A549 (cell line): Measurements from ENCODE around the gene MT1B. TPM values are rescaled to one million over a fixed set of nuclear protein-coding genes. Genes with fewer than 3 reads are reported as not detected.

Source experiments
- ATAC-seq, 2 experiments: fragments of 200-7000 bp in 1 of 2; fragments of >200 bp in 1 of 2; cut with Nextera tagmentation in 1 of 2; cut with Tn5 transposase in 1 of 2; 3 replicates each; pipeline versions ENCODE4 v1.8.0 to v1.9.1; 2018 to 2020; ENCODE audit warnings: mild to moderate bottlenecking in 1 of 2, moderate library complexity in 1 of 2
- CTCF ChIA-PET: fragments of 300-600 bp; sonication (Branson Sonifier 250); formaldehyde crosslinking; extraction: SDS; loops from one replicate; lab custom pipeline; 2021; ENCODE audit warnings: antibody characterized with exemption, inconsistent platforms; lab: Yijun Ruan, JAX
- POLR2A ChIA-PET: fragments of 350-600 bp; formaldehyde crosslinking; extraction: SDS; loops from one replicate; lab custom pipeline; 2021; ENCODE audit warnings: antibody characterized with exemption, inconsistent platforms; lab: Yijun Ruan, JAX
- DNase-seq, 2 experiments: peaks; one replicate each; pipeline versions ENCODE4 v3.0.0 to v3.0.0-alpha.2; 2011 to 2016; ENCODE audit warnings: low read depth in 1 of 2, low spot score in 1 of 2
- FAIRE-seq: peaks from 2 replicates; lab custom pipeline; 2011; peaks lifted over from hg19 to GRCh38; lab: Jason Lieb, UNC
- H3K27ac ChIP-seq, 2 experiments: fragments of >200 bp; sonication (Bioruptor Twin); formaldehyde crosslinking; 3 replicates each; pipeline ENCODE4 v1.5.1; 2016 to 2017
- H3K4me1 ChIP-seq: fragments of >200 bp; sonication (Bioruptor Twin); formaldehyde crosslinking; 3 replicates; pipeline ENCODE4 v1.6.1; 2016
- H3K4me2 ChIP-seq: fragments of >200 bp; sonication (Bioruptor Twin); formaldehyde crosslinking; 3 replicates; pipeline ENCODE4 v1.6.1; 2016
- H3K4me3 ChIP-seq: fragments of >200 bp; sonication (Bioruptor Twin); formaldehyde crosslinking; 3 replicates; pipeline ENCODE4 v1.5.1; 2016
- H3K9me3 ChIP-seq: fragments of >200 bp; sonication (Bioruptor Twin); formaldehyde crosslinking; 3 replicates; pipeline ENCODE4 v1.6.1; 2016
- CBX8 ChIP-seq: fragments of 200-600 bp; sonication (generic); IDR thresholded peaks from 2 replicates; pipeline ENCODE4 v1.6.1; 2016
- CHD4 ChIP-seq: fragments of 200-600 bp; sonication (generic); IDR thresholded peaks from 2 replicates; pipeline ENCODE4 v1.6.1; 2016; ENCODE audit warnings: antibody characterized with exemption, mild to moderate bottlenecking, borderline replicate concordance
- HOXA7 ChIP-seq: fragments of 250-450 bp; sonication (Bioruptor Pico); IDR thresholded peaks from 2 replicates; pipeline ENCODE4 v1.5.0; 2020; ENCODE audit warnings: mild to moderate bottlenecking, moderate library complexity
- HOXB13 ChIP-seq: fragments of 250-450 bp; sonication (Bioruptor Pico); IDR thresholded peaks from 2 replicates; pipeline ENCODE4 v1.5.0; 2020; ENCODE audit warnings: low read depth, mild to moderate bottlenecking, moderate library complexity
- JUN ChIP-seq, 2 experiments: fragments of >200 bp; sonication (Bioruptor Twin); formaldehyde crosslinking; IDR thresholded peaks; 2 replicates in 1 of 2; 3 replicates in 1 of 2; pipeline ENCODE4 v1.6.1; 2016 to 2017
- KDM1A ChIP-seq: fragments of 200-600 bp; sonication (generic); IDR thresholded peaks from 2 replicates; pipeline ENCODE4 v1.6.1; 2016; ENCODE audit warnings: low read depth, mild to moderate bottlenecking
- KDM5A ChIP-seq: fragments of 200-600 bp; sonication (generic); IDR thresholded peaks from 2 replicates; pipeline ENCODE4 v1.6.1; 2016; ENCODE audit warnings: antibody characterized with exemption, mild to moderate bottlenecking
- MAZ ChIP-seq: fragments of 150-350 bp; IDR thresholded peaks from 2 replicates; pipeline ENCODE4 v1.6.1; 2014; ENCODE audit warnings: antibody characterized with exemption, low read depth, low read length, borderline replicate concordance
- NPAS2 ChIP-seq: fragments of 250-450 bp; sonication (Bioruptor Pico); IDR thresholded peaks from 2 replicates; pipeline ENCODE4 v1.8.0; 2022; ENCODE audit warnings: mild to moderate bottlenecking, moderate library complexity, borderline replicate concordance
- NR3C1 ChIP-seq: fragments of >200 bp; sonication (Bioruptor Twin); formaldehyde crosslinking; IDR thresholded peaks from 3 replicates; pipeline ENCODE4 v1.6.1; 2017
- RNF2 ChIP-seq: fragments of 200-600 bp; sonication (generic); IDR thresholded peaks from 2 replicates; pipeline ENCODE4 v1.6.1; 2016; ENCODE audit warnings: low read depth, mild to moderate bottlenecking, antibody characterized with exemption, moderate library complexity, borderline replicate concordance
- TP53 ChIP-seq: fragments of 250-450 bp; sonication (Bioruptor Pico); IDR thresholded peaks from 2 replicates; pipeline ENCODE4 v1.5.0; 2021; ENCODE audit warnings: mild to moderate bottlenecking, moderate library complexity
- ZFP36 ChIP-seq: fragments of 450-650 bp; IDR thresholded peaks from 2 replicates; pipeline ENCODE4 v1.6.1; 2014; ENCODE audit warnings: borderline replicate concordance; ENCODE audit not compliant: partially characterized antibody
- WGBS: methylation state at CpG from one replicate; pipeline ENCODE4 v1.1.6; 2017; ENCODE audit errors: missing lambda C conversion rate; 5-methylcytosine and 5-hydroxymethylcytosine counted together
- polyA plus RNA-seq, 4 experiments: library from polyadenylated mRNA; depleted of rRNA in 3 of 4; stranded (reverse); fragments of >200 nt; fragmentation: RNase III in 1 of 4; extraction: RNeasy Plus Mini Kit Qiagen cat#74134 plus additional on column Dnase treatment in 1 of 4; gene quantifications; 2 replicates in 3 of 4; 3 replicates in 1 of 4; pipeline ENCODE4 v1.2.3, GENCODE V29; 2011 to 2017
- TF ChIP-seq, protein P1 (sequence below): IDR thresholded peaks from 2 replicates; pipeline ENCODE4 v1.6.1; 2012; ENCODE audit warnings: low read depth, borderline replicate concordance

MT1B gene
- polyA plus RNA-seq, 2 of the 4 experiments (the other 2 are of a cell fraction) = not detected

DNA sequence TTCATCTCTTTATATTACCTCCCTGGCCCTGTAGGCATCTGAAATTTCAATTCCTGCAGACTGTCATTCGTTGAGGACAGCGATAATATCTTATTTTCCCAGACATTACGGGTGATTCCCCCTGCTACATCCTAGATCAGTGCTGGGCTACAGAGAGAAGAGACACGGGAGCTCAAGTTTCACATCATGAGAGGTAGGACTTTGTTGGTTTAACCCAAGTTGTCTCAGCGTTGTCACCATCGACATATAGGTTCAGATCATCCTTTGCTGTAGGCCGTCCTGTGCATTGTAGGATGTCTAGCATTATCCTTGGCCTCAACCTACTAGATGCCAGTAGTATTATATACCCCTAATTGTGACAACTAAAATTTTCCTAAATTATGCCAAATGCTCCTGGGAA, 49.8 kb downstream of the MT1B start:
- DNase-seq (no peak), ATAC-seq (no peak; a peak in 2 of 6 replicates), FAIRE-seq (no peak)
- no peak for TF ChIP-seq CBX8
- TF ChIP-seq, protein P1, sequence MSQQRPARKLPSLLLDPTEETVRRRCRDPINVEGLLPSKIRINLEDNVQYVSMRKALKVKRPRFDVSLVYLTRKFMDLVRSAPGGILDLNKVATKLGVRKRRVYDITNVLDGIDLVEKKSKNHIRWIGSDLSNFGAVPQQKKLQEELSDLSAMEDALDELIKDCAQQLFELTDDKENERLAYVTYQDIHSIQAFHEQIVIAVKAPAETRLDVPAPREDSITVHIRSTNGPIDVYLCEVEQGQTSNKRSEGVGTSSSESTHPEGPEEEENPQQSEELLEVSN = no peak
- no peak for TF ChIP-seq MAZ
- no peak for TF ChIP-seq NR3C1
- TF ChIP-seq TP53 (CRISPR knock-in tag) = no peak
- no peak for TF ChIP-seq KDM1A
- no peak for TF ChIP-seq RNF2
- TF ChIP-seq NPAS2 (CRISPR knock-in tag) = no peak
- TF ChIP-seq HOXA7 (CRISPR knock-in tag) = no peak
- no peak for TF ChIP-seq KDM5A
- TF ChIP-seq ZFP36 = no peak
- TF ChIP-seq HOXB13 = no peak
- TF ChIP-seq JUN (IDR thresholded peaks at IDR 0.05) = no peak
- no peak for TF ChIP-seq CHD4
- no peak overlapping the region for H3K4me3 ChIP-seq
- POLR2A ChIA-PET = interaction anchor here (0.8 to 2.4 kb wide), 6 partner anchors 17 to 101 kb away, joined by 3 to 17 read pairs (median 5); partner anchors contain the start of genes MT1X and MT2A
- H3K4me1 ChIP-seq = peaks cover 2% of the 10 kb centered on the region; the same call in 1 of the 3 replicates
- 0 out of 3 replicates have a peak, but pooled peaks cover 6% of the 10 kb centered on the region for H3K9me3 ChIP-seq
- H3K4me2 ChIP-seq = peak overlapping the region; percentile 35; the same call in 1 of the 3 replicates
- 88% methylated on average over 7 of the region's 7 CpGs for WGBS
- H3K27ac ChIP-seq = peak overlapping the region; percentile 2 to 31; a peak in 1 of 6 replicates
- CTCF ChIA-PET = interaction anchor here (0.6 to 4.6 kb wide), 71 partner anchors 9 to 943 kb away, joined by 3 to 104 read pairs (median 5); partner anchors contain the start of genes BBS2, MT1A, MT1G and MT1X

Other genes starting within 250 kb of the MT1B start
- gene AMFR, start 226.3 kb upstream of the MT1B start, polyA plus RNA-seq (2011; rRNA removed) = 88.5 and 92.8 TPM in 2 replicates
- 61.3 to 68.9 TPM (median 68.6 TPM) in 3 replicates for gene AMFR, start 226.3 kb upstream of the MT1B start, polyA plus RNA-seq (2017; fragmentation: RNase III; extraction: RNeasy Plus Mini Kit Qiagen cat#74134 plus additional on column Dnase treatment)
- gene NUDT21, start 200.6 kb upstream of the MT1B start, polyA plus RNA-seq (2011; rRNA removed) = 128 and 153 TPM in 2 replicates
- 58.7 to 68.4 TPM (median 62.8 TPM) in 3 replicates for gene NUDT21, start 200.6 kb upstream of the MT1B start, polyA plus RNA-seq (2017; fragmentation: RNase III; extraction: RNeasy Plus Mini Kit Qiagen cat#74134 plus additional on column Dnase treatment)
- gene OGFOD1, start 200.3 kb upstream of the MT1B start, polyA plus RNA-seq (2011; rRNA removed) = 72.6 and 94.1 TPM in 2 replicates
- gene OGFOD1, start 200.3 kb upstream of the MT1B start, polyA plus RNA-seq (2017; fragmentation: RNase III; extraction: RNeasy Plus Mini Kit Qiagen cat#74134 plus additional on column Dnase treatment) = 71.6 to 79.7 TPM (median 72.7 TPM) in 3 replicates
- 61.4 and 62.3 TPM in 2 replicates for gene BBS2, start 131.9 kb upstream of the MT1B start, polyA plus RNA-seq (2011; rRNA removed)
- 36.1 to 46.6 TPM (median 44.4 TPM) in 3 replicates for gene BBS2, start 131.9 kb upstream of the MT1B start, polyA plus RNA-seq (2017; fragmentation: RNase III; extraction: RNeasy Plus Mini Kit Qiagen cat#74134 plus additional on column Dnase treatment)
- not detected in 2 replicates for gene MT4, start 86.8 kb upstream of the MT1B start, polyA plus RNA-seq (2011; rRNA removed)
- not detected in 3 replicates for gene MT4, start 86.8 kb upstream of the MT1B start, polyA plus RNA-seq (2017; fragmentation: RNase III; extraction: RNeasy Plus Mini Kit Qiagen cat#74134 plus additional on column Dnase treatment)
- gene MT3, start 62.4 kb upstream of the MT1B start, polyA plus RNA-seq (2011; rRNA removed) = 0.16 and 0.24 TPM in 2 replicates
- 0.21 TPM in 1 of 3 replicates, not detected in the others for gene MT3, start 62.4 kb upstream of the MT1B start, polyA plus RNA-seq (2017; fragmentation: RNase III; extraction: RNeasy Plus Mini Kit Qiagen cat#74134 plus additional on column Dnase treatment)
- gene MT2A, start 43.3 kb upstream of the MT1B start, polyA plus RNA-seq (2011; rRNA removed) = 39.1 and 69.4 TPM in 2 replicates
- 228 to 316 TPM (median 305 TPM) in 3 replicates for gene MT2A, start 43.3 kb upstream of the MT1B start, polyA plus RNA-seq (2017; fragmentation: RNase III; extraction: RNeasy Plus Mini Kit Qiagen cat#74134 plus additional on column Dnase treatment)
- gene MT1E, start 26.1 kb upstream of the MT1B start, polyA plus RNA-seq (2011; rRNA removed) = not detected in 2 replicates
- not detected in 3 replicates for gene MT1E, start 26.1 kb upstream of the MT1B start, polyA plus RNA-seq (2017; fragmentation: RNase III; extraction: RNeasy Plus Mini Kit Qiagen cat#74134 plus additional on column Dnase treatment)
- gene MT1M, start 19.2 kb upstream of the MT1B start, polyA plus RNA-seq (2011; rRNA removed) = not detected in 2 replicates
- gene MT1M, start 19.2 kb upstream of the MT1B start, polyA plus RNA-seq (2017; fragmentation: RNase III; extraction: RNeasy Plus Mini Kit Qiagen cat#74134 plus additional on column Dnase treatment) = not detected in 3 replicates
- 5.3 and 8.0 TPM in 2 replicates for gene MT1A, start 13.2 kb upstream of the MT1B start, polyA plus RNA-seq (2011; rRNA removed)
- gene MT1A, start 13.2 kb upstream of the MT1B start, polyA plus RNA-seq (2017; fragmentation: RNase III; extraction: RNeasy Plus Mini Kit Qiagen cat#74134 plus additional on column Dnase treatment) = 12.8 to 16.9 TPM (median 14.1 TPM) in 3 replicates
- 4.1 and 5.6 TPM in 2 replicates for gene MT1F, start 6.1 kb downstream of the MT1B start, polyA plus RNA-seq (2011; rRNA removed)
- gene MT1F, start 6.1 kb downstream of the MT1B start, polyA plus RNA-seq (2017; fragmentation: RNase III; extraction: RNeasy Plus Mini Kit Qiagen cat#74134 plus additional on column Dnase treatment) = 6.8 to 11.3 TPM (median 10.8 TPM) in 3 replicates
- not detected in 2 replicates for gene MT1G, start 16.2 kb downstream of the MT1B start, polyA plus RNA-seq (2011; rRNA removed)
- not detected in 3 replicates for gene MT1G, start 16.2 kb downstream of the MT1B start, polyA plus RNA-seq (2017; fragmentation: RNase III; extraction: RNeasy Plus Mini Kit Qiagen cat#74134 plus additional on column Dnase treatment)
- not detected in 2 replicates for gene MT1H, start 17.9 kb downstream of the MT1B start, polyA plus RNA-seq (2011; rRNA removed)
- not detected in 3 replicates for gene MT1H, start 17.9 kb downstream of the MT1B start, polyA plus RNA-seq (2017; fragmentation: RNase III; extraction: RNeasy Plus Mini Kit Qiagen cat#74134 plus additional on column Dnase treatment)
- gene MT1X, start 30.6 kb downstream of the MT1B start, polyA plus RNA-seq (2011; rRNA removed) = 44.0 and 74.5 TPM in 2 replicates
- gene MT1X, start 30.6 kb downstream of the MT1B start, polyA plus RNA-seq (2017; fragmentation: RNase III; extraction: RNeasy Plus Mini Kit Qiagen cat#74134 plus additional on column Dnase treatment) = 73.4 to 131 TPM (median 121 TPM) in 3 replicates
- gene NUP93, start 78.2 kb downstream of the MT1B start, polyA plus RNA-seq (2011; rRNA removed) = 91.4 and 97.5 TPM in 2 replicates
- gene NUP93, start 78.2 kb downstream of the MT1B start, polyA plus RNA-seq (2017; fragmentation: RNase III; extraction: RNeasy Plus Mini Kit Qiagen cat#74134 plus additional on column Dnase treatment) = 82.5 to 88.9 TPM (median 87.3 TPM) in 3 replicates
- 0.01 and 0.09 TPM in 2 replicates for gene SLC12A3, start 213.3 kb downstream of the MT1B start, polyA plus RNA-seq (2011; rRNA removed)
- gene SLC12A3, start 213.3 kb downstream of the MT1B start, polyA plus RNA-seq (2017; fragmentation: RNase III; extraction: RNeasy Plus Mini Kit Qiagen cat#74134 plus additional on column Dnase treatment) = 0.08 TPM in 1 of 3 replicates, not detected in the others